ENCODE measurements around the gene LRP5.
"Not testable (repeated sequence)": the region's sequence is repeated elsewhere in the genome, so short reads cannot be mapped to it uniquely, and the experiment has no call there.

LRP5 gene

DNA sequence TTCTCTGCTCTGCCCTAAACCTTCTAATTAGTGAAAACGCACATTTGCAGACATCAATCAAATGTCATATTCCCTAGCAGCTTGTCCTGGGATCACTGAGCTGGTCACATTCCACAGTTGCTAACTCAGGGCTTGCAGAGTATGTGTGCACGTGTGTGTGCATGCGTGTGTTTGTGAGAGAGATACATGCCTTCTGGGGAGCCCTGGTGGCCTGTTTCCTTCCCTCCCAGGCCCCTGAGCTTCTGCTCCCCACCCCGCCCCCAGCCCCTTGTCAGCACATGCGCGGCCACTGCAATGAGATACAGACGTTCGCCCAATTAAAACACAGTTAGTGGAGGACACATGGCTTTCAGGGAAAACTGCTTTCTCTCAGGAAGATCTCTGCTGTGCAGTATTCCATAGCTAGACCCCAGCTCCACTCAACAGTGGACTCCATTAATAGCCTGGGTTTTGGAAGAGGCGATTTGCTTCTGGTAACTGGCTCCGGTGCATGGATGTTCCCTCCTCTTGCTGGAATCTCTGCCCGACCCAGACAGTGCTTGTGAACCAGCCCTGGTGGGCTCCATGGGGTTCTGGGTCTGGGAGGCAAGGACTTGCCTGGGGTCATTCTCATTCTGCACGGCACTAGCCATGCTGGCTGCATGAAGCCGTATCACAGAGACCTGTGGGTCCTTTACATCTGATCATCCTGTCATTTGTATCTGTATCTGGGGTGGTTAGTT lies 17.7 kb downstream of the LRP5 start:
- no peak for DNase-seq

DNA sequence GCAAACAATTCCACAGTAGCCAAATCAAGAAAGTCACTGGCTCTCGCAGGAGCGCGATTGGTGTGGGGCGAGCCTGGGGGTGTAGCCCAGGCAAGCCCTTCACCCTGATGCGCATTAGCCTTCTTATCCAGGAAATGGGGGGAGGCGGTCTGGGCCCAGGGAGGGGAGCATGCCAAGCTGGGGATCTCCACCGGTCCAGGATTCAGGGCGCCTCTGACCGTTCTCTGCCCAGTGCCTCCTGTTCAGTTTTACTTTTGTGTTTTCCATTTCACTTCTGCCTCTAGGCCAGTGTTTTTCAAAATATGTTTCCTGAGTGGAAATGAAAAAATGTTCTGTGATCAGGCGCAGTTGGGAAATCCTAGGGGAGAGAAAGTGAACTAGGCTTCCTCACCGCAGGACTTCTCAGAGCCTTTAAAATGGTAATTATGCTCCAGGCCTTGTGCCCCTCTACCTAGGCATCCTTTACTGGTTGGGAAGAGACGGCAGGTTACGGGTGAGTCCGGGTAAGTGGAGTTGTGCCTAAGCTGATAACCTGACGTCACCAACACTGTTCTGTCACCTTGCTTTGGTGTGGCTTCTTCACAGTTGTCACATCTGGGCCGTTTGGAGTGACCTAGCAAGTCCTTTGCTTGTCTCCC lies 18.4 kb downstream of the LRP5 start:
- peak; percentile 31 for DNase-seq

DNA sequence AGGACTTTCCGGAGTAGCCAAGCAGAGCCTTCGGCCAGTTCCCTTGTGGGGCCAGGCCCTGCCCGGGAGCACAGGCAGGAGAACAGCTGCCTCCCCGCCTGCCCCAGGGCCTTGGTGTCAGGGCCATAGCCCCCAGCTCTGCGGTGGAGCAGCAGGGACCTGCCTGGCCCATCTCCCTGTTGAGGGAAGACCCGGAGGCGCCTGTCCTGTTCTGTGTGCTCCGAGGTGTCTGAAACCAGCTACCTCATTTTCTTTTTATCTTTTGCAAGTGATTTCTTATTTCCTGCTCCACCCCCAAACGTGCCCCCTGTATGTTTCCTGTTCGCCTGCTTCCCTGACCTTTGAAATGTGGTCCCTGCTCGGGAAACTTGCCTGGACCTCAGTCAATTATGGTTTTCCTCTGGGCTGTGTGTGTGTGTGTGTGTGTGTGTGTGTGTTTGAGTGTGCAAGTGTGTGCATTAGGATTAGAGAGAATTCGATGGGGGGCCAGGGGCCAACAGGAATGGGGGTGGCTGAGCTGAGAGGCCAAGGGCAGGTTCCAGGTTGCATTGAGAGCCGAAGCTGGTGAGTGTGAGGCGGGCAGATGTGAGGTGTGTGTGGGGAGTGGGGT lies 19.1 kb downstream of the LRP5 start:
- DNase-seq, result peak; percentile 42

DNA sequence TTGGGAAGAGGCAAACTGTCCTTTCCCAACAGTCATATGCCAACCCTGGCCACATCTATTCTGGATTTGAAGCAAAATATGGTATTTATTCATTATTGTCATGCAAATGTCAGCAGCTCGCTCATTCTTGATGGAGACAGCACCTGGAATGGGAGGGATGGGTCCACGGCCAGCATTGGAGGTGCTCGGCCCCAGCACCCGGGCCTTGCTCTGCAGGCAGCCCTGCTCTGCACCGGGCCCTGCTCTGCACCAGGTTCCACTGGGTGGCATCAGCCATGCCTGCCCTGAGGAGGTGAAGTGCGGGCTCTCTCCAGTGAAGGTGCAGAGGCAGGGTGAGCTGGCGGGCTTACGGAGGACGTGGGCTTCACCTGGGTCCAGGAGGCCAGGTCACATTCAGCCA lies 19.8 kb downstream of the LRP5 start:
- no peak for DNase-seq

DNA sequence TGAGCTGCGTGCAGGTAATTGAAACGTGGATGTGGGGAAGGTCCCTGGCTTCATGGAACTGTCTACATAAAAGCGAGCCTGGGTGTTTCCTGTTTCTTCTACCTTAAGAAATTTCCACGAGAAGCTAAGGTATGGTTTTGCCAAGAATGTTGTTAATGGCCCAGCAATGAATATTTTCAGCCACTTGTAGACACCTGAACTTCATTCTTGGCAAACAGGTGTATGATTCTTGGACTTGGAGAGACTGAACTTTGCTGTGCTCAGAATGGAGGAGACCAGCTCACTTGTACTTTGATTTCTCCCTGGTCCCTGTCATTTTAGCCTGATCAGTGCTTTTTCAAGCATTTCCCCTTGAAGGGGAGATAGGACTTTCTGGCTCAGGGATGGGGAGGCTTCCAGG lies 20.8 kb downstream of the LRP5 start:
- DNase-seq, result no peak

DNA sequence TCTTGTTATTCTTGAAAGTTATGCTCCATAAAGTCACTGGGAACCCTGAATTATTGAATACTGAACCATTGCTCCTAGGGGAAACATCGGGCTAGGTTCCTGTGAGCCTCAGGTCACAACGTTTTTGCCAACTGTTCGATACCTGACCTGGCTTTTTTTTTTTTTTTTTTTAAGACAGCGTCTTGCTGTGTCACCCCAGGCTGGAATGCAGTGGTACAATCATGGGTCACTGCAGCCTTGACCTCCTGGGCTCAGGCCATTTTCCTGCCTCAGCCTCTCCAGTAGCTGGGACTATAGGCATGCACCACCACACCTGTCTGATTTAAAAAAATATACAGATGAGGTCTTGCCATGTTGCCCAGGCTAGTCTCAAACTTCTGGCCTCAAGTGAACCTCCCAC lies 22.5 kb downstream of the LRP5 start:
- no peak for DNase-seq

DNA sequence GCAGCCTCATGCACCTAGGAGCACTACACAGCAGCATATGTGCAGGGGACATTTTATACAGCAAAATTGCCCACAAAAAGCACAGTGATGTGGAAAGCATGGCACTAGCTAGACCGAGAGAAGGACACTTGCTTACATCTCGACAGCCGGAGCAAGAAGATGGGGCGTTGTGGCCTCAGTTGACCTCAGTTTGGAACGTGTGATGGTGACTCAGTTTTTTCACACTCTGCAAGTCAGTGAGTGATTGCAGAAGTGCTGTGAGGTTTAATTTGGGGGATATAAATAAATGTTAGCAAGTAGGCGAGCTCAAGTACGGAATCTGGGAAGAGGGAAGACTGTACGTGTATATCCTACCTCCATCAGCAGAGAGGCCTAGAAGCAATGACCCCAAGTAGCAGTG lies 23.3 kb downstream of the LRP5 start:
- DNase-seq, result no peak

DNA sequence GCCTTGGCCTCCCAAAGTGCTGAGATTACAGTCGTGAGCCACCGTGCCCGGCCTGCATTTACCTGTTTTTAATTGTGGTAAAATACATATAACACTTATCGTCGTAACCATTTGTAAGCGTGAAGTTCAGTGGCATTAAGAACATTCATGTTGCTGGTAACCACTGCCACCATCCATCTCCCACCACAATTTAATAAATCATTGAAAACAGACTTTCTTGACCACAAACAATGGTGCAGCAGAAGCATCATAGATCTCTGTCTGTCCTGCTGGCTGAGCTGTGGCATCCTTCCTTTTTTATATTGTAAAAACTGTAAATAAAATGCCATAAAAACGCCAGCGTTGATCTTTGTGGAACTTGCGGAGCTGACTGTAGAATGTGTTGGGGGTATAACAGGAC lies 24.3 kb downstream of the LRP5 start:
- no peak for DNase-seq

DNA sequence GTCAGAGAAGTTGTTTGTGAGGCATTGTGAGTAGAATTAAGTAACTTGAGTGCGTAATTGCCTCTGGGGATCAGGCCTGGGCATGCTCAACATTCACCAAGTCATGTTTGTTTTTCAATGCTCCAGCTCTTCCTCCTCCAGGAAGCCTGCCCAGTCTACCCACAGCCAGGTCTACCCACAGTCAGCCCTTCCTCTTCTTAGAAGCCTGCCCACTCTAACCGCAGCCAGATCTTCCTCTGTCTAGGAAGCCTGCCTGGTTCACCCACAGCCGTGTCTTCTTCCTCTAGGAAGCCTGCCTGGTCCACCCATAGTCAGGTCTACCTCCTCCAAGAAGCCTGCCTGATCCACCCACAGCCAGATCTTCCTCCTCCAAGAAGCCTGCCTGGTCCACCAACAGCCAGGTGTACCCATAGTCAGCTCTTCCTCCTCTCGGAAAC lies 25.0 kb downstream of the LRP5 start:
- DNase-seq, result peak; percentile 17

DNA sequence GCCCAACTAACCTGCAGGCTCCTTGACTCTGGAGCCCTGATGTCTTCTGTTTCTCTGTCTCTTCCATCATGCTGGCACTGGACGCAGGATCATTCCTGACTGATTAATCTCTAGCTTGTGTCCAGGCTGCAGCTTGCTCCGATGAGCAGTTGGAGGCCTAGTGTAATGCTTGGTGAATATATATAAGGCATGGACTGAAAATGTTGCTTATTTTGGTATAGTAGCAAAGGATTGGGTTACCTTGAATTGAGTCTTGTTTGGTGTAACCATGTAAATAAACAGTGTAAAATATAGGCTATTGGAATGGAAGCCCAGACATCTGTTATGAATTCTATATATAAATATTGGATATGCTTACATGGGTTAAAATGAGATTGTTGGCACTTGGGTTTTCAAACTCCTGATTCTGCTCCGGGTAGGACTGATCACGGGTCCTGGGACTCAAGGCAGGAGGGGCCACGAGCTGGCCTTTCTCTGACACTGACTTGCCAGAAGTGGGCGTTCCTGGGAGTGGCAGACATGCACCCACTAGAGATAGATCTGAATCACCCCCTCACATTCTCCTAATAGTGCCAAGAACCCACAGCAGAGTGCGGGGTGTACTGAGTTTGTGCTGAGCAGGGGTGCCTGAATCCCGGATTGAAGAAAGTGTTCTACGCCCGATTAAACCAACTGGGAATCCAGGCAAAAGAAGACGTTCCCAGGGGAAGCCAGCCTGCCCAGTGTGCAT lies 25.8 kb downstream of the LRP5 start:
- DNase-seq, result no peak

DNA sequence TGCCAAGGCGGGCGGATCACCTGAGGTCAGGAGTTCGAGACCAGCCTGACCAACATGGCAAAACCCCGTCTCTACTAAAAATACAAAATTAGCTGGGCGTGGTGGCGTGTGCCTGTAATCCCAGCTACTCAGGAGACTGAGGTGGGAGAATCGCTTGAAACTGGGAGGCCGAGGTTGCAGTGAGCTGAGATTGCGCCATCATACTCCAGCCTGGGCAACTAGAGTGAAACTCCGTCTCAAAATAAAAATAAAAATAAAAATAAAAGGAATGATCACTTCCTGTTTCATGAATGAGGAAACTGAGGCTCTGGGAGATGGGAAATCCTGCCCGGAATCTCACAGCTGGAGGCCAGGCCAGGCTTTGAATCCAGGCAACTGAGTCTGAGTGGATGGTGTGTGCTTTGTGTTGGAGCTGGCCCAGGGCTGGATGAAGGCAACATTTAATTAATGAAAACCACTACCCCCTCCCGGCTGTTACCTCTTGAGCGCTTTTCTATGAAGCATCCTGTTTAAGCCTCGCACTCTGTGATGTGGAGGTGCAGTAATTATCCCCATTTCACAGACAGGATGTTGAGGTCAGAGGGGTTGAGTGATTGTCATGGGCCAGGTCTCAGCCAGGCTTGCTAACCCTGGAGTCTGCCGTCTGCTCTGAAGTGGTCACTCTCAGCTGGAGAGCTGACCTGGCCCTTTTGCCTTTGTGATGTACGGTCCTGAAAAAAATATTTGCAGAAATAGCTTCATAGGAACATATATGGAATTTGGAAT lies 27.8 kb downstream of the LRP5 start:
- DNase-seq, result peak; percentile 36

DNA sequence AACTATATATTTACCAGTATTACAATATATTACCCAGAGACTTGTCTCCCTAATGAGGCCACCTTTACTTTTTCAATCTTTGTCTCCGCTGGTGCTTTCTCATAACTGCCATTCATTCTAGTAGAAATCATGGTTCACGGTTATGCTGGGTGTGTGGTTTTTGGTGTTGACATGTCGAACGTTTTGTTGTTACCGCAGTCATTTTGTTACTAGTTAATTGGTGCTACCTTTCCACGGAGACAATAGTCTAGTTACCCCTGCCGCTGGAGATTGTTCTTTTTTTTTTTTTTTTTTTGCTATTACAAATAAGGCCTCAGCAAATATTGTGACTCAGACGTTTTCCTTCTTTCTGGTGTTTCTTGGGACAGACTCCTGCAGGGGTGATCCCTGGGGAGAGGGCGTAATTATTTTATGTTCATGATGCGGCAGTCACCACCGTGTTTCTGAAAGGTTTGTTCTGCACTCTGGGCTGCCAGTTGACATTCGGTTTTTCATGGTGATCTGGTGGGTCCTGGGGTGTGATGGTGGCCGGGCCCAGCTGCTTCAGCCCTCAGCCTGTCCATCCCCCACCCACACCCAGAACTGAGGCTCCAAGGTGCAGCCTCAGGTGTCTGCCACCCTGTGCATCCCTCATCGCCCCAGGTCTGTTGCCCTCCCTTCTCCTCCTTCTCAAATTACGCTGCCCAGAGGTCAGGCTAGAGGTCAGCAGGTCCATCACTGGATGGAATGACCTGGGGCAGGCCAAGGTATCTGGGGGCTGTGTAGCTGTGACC lies 28.6 kb downstream of the LRP5 start:
- no peak for DNase-seq

DNA sequence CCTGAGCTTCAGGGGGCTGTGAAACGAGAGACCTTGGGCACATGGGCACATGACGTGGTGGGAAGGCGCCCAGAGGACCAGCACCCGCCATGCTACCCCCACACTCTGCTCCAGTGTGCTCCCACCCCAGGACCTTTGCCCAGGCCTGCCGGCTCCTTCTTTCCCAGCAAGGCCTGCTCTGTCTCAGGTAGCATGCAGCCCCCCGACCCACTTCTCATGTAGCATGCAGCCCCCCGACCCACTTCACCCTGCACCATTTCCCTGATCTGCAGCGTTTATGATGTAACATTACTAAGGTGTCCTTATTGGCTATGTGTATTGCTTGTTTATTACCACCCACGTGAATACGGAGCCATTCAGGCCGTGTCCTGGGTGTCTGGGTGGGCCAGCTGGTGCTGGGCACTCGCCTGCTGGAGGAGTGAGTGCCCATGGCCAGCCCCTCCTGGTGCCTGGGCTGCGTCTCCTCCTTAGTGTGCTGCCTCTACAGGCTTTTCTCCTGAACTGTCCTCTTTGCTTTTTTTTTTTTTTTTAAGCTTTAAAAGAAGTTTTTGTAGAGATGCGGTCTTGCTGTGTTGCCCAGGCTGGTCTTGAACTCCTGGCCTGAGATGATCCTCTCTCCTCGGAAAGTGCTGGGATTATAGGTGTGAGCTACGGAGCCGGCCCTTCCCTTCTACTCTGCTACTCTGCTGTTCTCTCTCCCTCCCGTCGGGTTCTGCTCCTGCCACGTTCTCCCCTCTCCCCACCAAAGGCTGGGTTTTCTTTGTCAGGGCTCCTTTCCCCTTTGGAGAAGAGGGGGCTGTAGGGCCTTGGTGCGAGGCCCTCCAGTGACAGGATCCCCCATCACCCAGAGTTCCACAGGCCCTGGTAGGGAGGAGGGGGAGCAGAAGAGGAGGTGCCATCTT lies 29.4 kb downstream of the LRP5 start:
- no peak for DNase-seq

DNA sequence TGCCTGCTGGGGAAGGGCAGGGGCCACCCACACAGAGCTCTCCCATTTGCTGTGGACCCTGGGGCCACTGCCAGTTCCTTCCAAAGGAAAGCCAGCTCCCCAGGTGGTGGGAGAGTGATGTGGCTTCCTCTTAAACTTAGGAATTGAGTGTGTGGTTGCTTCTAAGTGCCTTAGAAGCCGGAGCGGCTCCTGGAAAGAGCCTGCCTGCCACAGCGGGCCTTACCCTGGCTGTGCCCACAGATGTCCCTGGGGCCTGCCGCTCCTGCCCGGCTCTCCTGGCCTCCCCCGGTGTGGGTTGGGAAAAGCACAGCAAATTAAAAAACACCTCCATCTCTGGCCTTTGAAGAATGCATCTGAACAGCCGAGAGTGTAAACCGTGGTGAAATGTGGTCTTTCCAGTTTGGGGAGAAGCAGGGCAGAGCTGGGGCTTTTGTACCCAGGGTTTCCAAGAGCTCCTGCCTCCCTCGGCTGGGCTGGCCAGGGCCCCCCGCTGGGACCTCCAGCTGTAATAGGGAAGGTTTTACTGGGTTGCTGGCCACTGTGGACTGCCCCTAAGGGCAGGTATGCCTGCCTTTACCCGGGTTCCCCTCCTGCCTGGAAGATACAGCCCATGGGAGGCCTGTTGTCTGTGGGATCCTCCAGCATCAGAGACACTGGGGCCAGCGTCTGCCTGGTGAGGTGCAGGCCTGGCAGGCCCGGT lies 30.2 kb downstream of the LRP5 start:
- no peak for DNase-seq

DNA sequence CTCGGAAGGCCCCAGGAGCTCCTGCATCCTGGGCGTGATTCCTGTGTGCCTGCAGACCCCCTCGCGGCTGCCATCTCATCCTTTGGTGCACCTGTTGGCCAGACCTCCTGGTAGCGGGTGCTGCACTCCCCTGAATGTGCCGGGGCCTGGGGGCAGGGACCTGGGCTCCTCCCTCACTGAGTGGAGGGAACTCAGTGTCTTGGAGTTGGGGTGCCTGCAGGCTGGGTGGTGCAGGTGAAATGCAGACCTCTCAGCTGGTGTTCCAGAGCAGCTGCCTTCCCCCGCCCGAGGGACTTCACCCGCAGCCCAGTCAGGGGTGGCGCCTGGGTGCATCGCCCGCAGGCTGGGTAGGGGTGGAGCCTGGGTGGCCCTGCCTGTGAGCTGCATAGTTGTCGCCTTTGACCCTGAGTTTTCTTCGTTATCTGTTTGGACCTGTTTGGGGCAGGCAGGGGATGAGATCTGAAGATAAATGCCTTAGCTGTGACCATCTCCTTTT lies 31.4 kb downstream of the LRP5 start:
- no peak for DNase-seq

DNA sequence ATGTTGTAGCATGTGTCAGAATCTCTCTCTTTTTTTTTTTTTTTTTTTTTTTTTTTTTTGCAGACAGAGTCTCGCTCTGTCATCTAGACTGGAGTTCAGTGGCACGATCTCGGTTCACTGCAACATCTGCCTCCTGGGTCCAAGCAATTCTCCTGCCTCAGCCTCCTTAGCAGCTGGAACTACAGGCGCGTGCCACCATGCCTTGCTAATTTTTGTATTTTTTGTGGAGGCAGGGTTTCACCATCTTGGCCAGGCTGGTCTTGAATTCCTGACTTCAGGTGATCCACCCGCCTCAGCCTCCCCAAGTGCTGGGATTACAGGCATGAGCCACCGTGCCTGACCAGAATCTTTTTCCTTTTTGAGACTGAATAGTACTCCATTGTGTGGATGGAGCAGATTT lies 32.4 kb downstream of the LRP5 start:
- not testable (repeated sequence) for DNase-seq

DNA sequence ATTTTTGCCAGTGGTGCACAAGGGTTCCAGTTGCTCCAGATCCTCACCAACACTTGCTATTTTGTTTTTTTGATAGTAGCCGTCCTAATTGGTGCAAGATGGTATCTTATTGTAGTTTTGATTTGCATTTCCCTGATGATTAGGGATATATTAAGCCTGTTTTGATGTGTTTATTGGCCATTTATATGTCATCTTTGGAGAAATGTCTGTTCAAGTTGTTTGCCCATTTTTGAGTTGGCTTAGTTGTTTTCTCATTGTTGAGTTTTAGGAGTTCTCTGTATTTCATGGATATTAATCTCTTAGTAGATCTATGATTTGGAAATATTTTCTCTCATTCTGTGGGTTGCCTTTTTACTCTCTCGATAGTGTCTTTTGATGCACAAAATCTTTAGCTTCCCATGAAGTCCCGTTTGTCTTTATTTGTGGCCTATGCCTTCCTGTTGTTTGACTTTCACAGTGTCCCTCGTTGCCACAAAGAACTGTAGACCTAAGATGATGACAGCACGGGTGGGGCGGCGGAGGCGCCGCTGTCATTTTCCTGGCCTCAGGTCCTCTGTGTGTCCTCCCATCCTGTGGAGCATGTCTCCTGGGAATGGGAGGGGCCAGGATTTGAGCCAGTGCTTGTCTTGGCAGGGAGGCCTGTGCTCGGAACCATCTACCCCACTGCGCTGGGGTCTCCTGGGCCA lies 33.5 kb downstream of the LRP5 start:
- no peak for DNase-seq

DNA sequence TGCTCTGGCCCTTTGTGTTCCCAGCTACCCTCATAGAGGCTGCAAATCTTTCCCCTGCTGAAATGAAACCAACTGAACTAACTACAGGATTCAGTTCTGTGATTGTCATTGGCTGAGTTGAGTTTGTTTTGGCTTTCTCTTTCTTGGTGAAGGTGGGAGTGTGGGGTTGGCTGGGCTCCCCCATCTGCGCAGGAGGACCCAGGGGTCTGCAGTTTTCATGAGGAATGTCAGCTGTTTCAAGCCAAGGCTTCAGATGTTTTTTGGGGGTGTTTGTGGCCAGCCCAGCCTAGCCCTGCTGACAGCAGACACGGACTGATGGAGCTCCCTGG lies 34.0 kb downstream of the LRP5 start:
- DNase-seq, result no peak

DNA sequence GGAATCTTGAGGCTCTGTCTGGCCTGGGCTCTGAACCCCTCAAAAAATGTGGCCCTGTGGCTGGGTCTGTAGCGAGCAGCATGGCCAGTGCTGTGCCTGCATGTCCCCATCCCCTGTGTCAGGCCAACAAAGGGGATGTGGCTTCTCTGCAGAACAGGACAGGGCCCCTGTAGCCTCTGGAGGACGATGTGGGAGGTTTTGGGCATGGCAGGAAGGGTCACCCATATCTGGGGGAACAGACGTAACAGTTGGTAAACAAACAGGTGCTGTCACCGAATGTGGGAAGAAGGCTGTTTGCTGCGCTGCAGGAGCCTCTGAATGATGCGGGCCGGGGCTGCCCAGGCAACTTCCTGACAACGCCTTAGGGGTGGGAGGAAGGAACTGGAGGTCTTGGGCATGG lies 35.0 kb downstream of the LRP5 start:
- DNase-seq, result no peak

DNA sequence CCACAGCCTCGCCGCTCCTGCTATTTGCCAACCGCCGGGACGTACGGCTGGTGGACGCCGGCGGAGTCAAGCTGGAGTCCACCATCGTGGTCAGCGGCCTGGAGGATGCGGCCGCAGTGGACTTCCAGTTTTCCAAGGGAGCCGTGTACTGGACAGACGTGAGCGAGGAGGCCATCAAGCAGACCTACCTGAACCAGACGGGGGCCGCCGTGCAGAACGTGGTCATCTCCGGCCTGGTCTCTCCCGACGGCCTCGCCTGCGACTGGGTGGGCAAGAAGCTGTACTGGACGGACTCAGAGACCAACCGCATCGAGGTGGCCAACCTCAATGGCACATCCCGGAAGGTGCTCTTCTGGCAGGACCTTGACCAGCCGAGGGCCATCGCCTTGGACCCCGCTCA lies 35.5 kb downstream of the LRP5 start:
- no peak for DNase-seq
